Endothelial cell of umbilical vein (primary cell): ENCODE data around the gene GCLC. TPM values are rescaled to one million over a fixed set of nuclear protein-coding genes. Genes with fewer than 3 reads are reported as not detected.

ENCODE experiments used
- BruUV-seq: library from RNA; stranded (reverse); fragments of 400-500 nt; replicated peaks from 2 replicates; lab custom pipeline; 2021; lab: Mats Ljungman, UMichigan
- CTCF ChIA-PET: fragments of 300-600, 350-600 bp; sonication (Branson Sonifier 250); formaldehyde crosslinking; loops from one replicate; lab custom pipeline; 2021; ENCODE audit warnings: antibody characterized with exemption, inconsistent platforms; lab: Charles Lee
- POLR2A ChIA-PET: fragments of 300-600, 350-600 bp; sonication (Branson Sonifier 250); formaldehyde crosslinking; loops from one replicate; lab custom pipeline; 2021; ENCODE audit warnings: antibody characterized with exemption, inconsistent platforms; lab: Charles Lee
- DNase-seq: peaks from one replicate; pipeline ENCODE4 v3.0.0-alpha.2; 2011; ENCODE audit warnings: low read depth, low spot score
- FAIRE-seq: peaks from 2 replicates; lab custom pipeline; 2011; peaks lifted over from hg19 to GRCh38; lab: Jason Lieb, UNC
- H2AFZ ChIP-seq: 2 replicates; pipeline ENCODE4 v1.6.0; 2012; ENCODE audit warnings: low read depth, low read length, control low read depth, inconsistent platforms
- H3K27ac ChIP-seq: 2 replicates; pipeline ENCODE4 v1.5.1; 2011; ENCODE audit warnings: low read depth, mild to moderate bottlenecking, control low read depth, low read length, moderate library complexity; ENCODE audit not compliant: insufficient read depth
- H3K27me3 ChIP-seq, 2 experiments: 2 replicates each; pipeline versions ENCODE4 v1.6.0 to v1.6.1; 2011; ENCODE audit warnings: low read length in 2 of 2, mixed read lengths in 1 of 2; ENCODE audit not compliant: control insufficient read depth in 2 of 2, insufficient read depth in 2 of 2
- H3K36me3 ChIP-seq, 2 experiments: 2 replicates in 1 of 2; 3 replicates in 1 of 2; pipeline ENCODE4 v1.5.1; 2011; ENCODE audit warnings: low read length in 2 of 2, mild to moderate bottlenecking in 1 of 2, moderate library complexity in 1 of 2; ENCODE audit not compliant: control insufficient read depth in 2 of 2, insufficient read depth in 2 of 2; ENCODE audit errors: extremely low read depth in 1 of 2
- H3K4me1 ChIP-seq: 3 replicates; pipeline ENCODE4 v1.5.1; 2011; ENCODE audit warnings: mild to moderate bottlenecking, low read length; ENCODE audit not compliant: control insufficient read depth, insufficient read depth; ENCODE audit errors: extremely low read depth
- H3K4me2 ChIP-seq: 2 replicates; pipeline ENCODE4 v1.6.1; 2011; ENCODE audit warnings: low read length, control low read depth, mixed read lengths; ENCODE audit not compliant: insufficient read depth
- H3K4me3 ChIP-seq, 3 experiments: fragments of 200-600 bp in 1 of 3; sonication (generic), shearing (Covaris generic) in 1 of 3; replicated peaks in 1 of 3; 2 replicates each; pipeline ENCODE4 v1.5.1; 2011 to 2016; ENCODE audit warnings: control low read depth in 3 of 3, low read length in 3 of 3, mild to moderate bottlenecking in 2 of 3, inconsistent platforms in 1 of 3, low read depth in 1 of 3, moderate library complexity in 1 of 3; ENCODE audit not compliant: insufficient read depth in 1 of 3
- H3K79me2 ChIP-seq: 2 replicates; pipeline ENCODE4 v1.6.0; 2012; ENCODE audit warnings: low read length, inconsistent platforms; ENCODE audit not compliant: control insufficient read depth, insufficient read depth
- H3K9ac ChIP-seq: replicated peaks from 2 replicates; pipeline ENCODE3; 2011; ENCODE audit warnings: low read length, control low read depth; ENCODE audit not compliant: insufficient read depth; ENCODE audit errors: extremely low read depth
- H3K9me1 ChIP-seq: replicated peaks from 3 replicates; pipeline ENCODE4 v1.6.0; 2011; ENCODE audit warnings: mild to moderate bottlenecking, low read length; ENCODE audit not compliant: control insufficient read depth, insufficient read depth; ENCODE audit errors: extremely low read depth
- H3K9me3 ChIP-seq: replicated peaks from 2 replicates; pipeline ENCODE4 v1.5.1; 2012; ENCODE audit warnings: low read length, inconsistent platforms; ENCODE audit not compliant: control insufficient read depth, insufficient read depth
- H4K20me1 ChIP-seq: replicated peaks from 2 replicates; pipeline ENCODE3; 2011; ENCODE audit warnings: mild to moderate bottlenecking, low read length; ENCODE audit not compliant: control insufficient read depth, insufficient read depth; ENCODE audit errors: extremely low read depth
- EZH2 ChIP-seq: IDR thresholded peaks from 2 replicates; pipeline ENCODE4 v1.6.1; 2012; ENCODE audit warnings: borderline replicate concordance, low read depth, mild to moderate bottlenecking, moderate library complexity, low read length, inconsistent platforms; ENCODE audit not compliant: severe bottlenecking
- FOS ChIP-seq: IDR thresholded peaks from 2 replicates; pipeline ENCODE4 v1.6.1; 2011; ENCODE audit warnings: mild to moderate bottlenecking, low read length, moderate library complexity, borderline replicate concordance; ENCODE audit not compliant: insufficient read depth
- GATA2 ChIP-seq: IDR thresholded peaks from 2 replicates; pipeline ENCODE4 v1.7.0; 2011; ENCODE audit warnings: low read depth, mild to moderate bottlenecking, moderate library complexity, mixed read lengths, low read length; ENCODE audit not compliant: insufficient read length, insufficient read depth
- MAX ChIP-seq: IDR thresholded peaks from 2 replicates; pipeline ENCODE4 v1.6.1; 2011; ENCODE audit not compliant: insufficient read depth, insufficient read length
- POLR2A ChIP-seq: IDR thresholded peaks from 2 replicates; pipeline ENCODE4 v1.6.1; 2012; ENCODE audit warnings: low read depth, mild to moderate bottlenecking, control low read depth, low read length
- POLR2AphosphoS5 ChIP-seq: IDR thresholded peaks from 2 replicates; pipeline ENCODE4 v1.6.1; 2012; ENCODE audit warnings: low read depth, mild to moderate bottlenecking, control low read depth, low read length, moderate library complexity; ENCODE audit not compliant: insufficient read depth
- dilution Hi-C: fragments of 300-500 bp; cut with MboI; formaldehyde crosslinking; loops from one replicate; pipeline ENCODE4 v1.15.0; 2019; ENCODE audit warnings: low sequenced_read_pairs; ENCODE audit not compliant: extremely low pct_ligation_motif_present
- intact Hi-C: fragments of 100-400 bp; cut with micrococcal nuclease; formaldehyde crosslinking; loops from one replicate; pipeline ENCODE4 v1.10.0; 2022
- polyA plus RNA-seq, 4 experiments: library from polyadenylated mRNA; depleted of rRNA in 3 of 4; stranded (reverse) in 3 of 4; unstranded in 1 of 4; fragments of >200 nt; gene quantifications; 2 replicates each; pipeline versions ENCODE4 v1.2.1 to v1.2.3, GENCODE V29; 2011 to 2012; ENCODE audit warnings: missing spikeins in 1 of 4
- total RNA-seq: library from RNA; stranded (reverse); gene quantifications from 2 replicates; pipeline ENCODE4 v1.2.3, GENCODE V29; 2021
- TF ChIP-seq, protein P1 (sequence below), 2 donors: IDR thresholded peaks; 1 replicate in 1 of 2; 2 replicates in 1 of 2; pipeline ENCODE4 v1.5.1; 2011; ENCODE audit warnings: low read length in 2 of 2, mild to moderate bottlenecking in 2 of 2, moderate library complexity in 2 of 2, control low read depth in 1 of 2, inconsistent platforms in 1 of 2, low read depth in 1 of 2; ENCODE audit not compliant: insufficient read depth in 1 of 2; ENCODE audit errors: extremely low read depth in 1 of 2

Gene GCLC
- total and polyA plus RNA-seq, 2 donors (not counting 3 experiments of a cell fraction or from before 2014, with no cell fraction given), result 7.3 to 22.8 TPM

DNA sequence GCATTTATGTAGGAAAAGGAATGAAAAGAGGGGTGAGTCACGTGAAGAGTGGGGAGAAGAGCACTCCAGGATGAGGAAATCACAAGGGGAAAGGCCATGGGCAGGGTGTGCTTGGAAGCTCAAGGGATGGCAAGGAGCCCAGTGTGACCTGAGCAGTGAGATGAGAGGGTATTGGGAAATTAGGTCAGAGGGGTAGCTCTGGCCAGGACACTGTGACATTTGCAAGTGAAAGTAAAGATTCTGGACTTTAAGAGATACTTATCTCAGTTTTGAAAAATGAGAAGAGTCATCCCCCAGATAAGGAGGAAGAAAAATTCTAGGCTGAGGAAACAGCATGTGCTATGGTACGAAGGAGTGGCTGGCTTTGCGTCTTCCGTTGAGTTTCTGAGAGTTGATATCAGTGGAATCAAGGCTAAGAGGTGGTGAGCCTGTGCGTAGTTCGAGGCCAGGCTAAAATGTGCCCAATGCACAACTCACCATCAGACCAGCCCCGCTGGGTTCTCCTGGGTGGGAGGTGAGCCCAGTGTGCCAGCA, 79.9 kb downstream of the GCLC start:
- Histone ChIP-seq H3K4me2 (no peak overlapping the region), H3K9ac (no peak overlapping the region), H3K27me3 (peaks cover 1 to 4% of the 10 kb centered on the region in 2 experiments), H3K4me3 (no peak overlapping the region), H3K4me1 (no peaks in the 10 kb centered on the region), H2AFZ (no peak overlapping the region), H3K9me1 (no peaks in the 10 kb centered on the region), H3K36me3 (no peaks in the 10 kb centered on the region), H3K27ac (no peak overlapping the region), H3K79me2 (no peaks in the 10 kb centered on the region), H4K20me1 (no peaks in the 10 kb centered on the region), H3K9me3 (no peaks in the 10 kb centered on the region)
- TF ChIP-seq POLR2AphosphoS5 (no peak), GATA2 (no peak), POLR2A (no peak), EZH2 (no peak), MAX (no peak), FOS (no peak)
- TF ChIP-seq, protein P1, sequence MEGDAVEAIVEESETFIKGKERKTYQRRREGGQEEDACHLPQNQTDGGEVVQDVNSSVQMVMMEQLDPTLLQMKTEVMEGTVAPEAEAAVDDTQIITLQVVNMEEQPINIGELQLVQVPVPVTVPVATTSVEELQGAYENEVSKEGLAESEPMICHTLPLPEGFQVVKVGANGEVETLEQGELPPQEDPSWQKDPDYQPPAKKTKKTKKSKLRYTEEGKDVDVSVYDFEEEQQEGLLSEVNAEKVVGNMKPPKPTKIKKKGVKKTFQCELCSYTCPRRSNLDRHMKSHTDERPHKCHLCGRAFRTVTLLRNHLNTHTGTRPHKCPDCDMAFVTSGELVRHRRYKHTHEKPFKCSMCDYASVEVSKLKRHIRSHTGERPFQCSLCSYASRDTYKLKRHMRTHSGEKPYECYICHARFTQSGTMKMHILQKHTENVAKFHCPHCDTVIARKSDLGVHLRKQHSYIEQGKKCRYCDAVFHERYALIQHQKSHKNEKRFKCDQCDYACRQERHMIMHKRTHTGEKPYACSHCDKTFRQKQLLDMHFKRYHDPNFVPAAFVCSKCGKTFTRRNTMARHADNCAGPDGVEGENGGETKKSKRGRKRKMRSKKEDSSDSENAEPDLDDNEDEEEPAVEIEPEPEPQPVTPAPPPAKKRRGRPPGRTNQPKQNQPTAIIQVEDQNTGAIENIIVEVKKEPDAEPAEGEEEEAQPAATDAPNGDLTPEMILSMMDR (IDR thresholded peaks at IDR 0.05; ENCODE audit: extremely low read depth in 1 of 2, insufficient read depth in 1 of 2, low read depth in 1 of 2, low read length in 2 of 2), result no peak
- ChIA-PET CTCF (no interaction called here), POLR2A (no interaction called here)
- DNase-seq (no peak), FAIRE-seq (no peak)
- no TSS peak for BruUV-seq
- dilution Hi-C loops, result no loop called here
- intact Hi-C loops, result no loop called here
